Measurements from ENCODE around the gene BRAP.
A peak's percentile ranks its signal among the peaks of the same experiment; 100 is the strongest.
"Not testable (repeated sequence)": the region's sequence is repeated elsewhere in the genome, so short reads cannot be mapped to it uniquely, and the experiment has no call there.

Gene BRAP

GRCh38 chr12:111624540-111624939, 61.2 kb downstream of the BRAP start:
- DNase-seq (ENCODE audit: low read depth in 4 of 4, low spot score in 1 of 4), result no peak

DNA sequence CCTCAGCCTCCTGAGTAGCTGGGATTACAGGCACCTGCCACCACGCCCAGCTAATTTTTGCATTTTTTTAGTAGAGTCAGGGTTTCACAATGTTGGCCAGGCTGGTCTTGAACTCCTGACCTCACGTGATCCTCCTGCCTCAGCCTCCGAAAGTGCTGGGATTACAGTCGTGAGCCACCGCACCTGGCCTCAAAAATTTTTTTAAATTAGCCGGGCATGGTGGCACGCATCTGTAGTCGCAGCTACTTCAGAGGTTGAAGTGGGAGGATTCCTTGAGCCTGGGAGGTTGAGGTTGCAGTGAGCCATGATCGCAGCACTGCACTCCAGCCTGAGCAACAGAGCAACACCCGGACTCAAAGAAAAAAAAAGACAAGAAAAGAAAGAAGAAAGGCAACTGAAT, 67.9 kb downstream of the BRAP start:
- not testable (repeated sequence) for DNase-seq (ENCODE audit: low read depth in 4 of 4, low spot score in 1 of 4)

DNA sequence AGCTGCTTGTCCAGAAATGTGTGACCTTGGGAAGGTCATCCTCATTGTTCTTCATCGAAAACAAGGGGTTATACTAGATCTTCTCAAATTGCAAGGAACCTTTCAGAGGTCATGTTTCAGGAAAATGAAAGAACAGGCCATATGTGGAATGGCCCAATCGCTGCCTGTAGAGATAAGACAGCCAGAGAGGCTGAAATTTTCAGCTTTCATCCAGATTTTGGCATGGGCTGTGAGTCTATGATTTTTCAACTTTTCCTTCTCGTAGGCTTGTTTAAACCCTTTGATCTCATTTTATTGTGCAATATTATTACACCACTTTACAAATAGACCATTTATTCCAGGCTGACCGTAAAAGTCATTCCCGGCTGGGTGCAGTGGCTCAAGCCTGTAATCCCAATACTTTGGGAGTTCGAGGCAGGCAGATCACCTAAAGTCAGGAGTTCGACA, 69.6 kb downstream of the BRAP start:
- no peak for DNase-seq (ENCODE audit: low read depth in 4 of 4, low spot score in 1 of 4)

- DNase-seq (ENCODE audit: low read depth in 4 of 4, low spot score in 1 of 4), result no peak
Measured at GRCh38 chr12:111607239-111607638, 78.5 kb downstream of the BRAP start.

- DNase-seq (ENCODE audit: low read depth in 4 of 4, low spot score in 1 of 4), result no peak
Measured at GRCh38 chr12:111606767-111607230, 79.0 kb downstream of the BRAP start.

DNA sequence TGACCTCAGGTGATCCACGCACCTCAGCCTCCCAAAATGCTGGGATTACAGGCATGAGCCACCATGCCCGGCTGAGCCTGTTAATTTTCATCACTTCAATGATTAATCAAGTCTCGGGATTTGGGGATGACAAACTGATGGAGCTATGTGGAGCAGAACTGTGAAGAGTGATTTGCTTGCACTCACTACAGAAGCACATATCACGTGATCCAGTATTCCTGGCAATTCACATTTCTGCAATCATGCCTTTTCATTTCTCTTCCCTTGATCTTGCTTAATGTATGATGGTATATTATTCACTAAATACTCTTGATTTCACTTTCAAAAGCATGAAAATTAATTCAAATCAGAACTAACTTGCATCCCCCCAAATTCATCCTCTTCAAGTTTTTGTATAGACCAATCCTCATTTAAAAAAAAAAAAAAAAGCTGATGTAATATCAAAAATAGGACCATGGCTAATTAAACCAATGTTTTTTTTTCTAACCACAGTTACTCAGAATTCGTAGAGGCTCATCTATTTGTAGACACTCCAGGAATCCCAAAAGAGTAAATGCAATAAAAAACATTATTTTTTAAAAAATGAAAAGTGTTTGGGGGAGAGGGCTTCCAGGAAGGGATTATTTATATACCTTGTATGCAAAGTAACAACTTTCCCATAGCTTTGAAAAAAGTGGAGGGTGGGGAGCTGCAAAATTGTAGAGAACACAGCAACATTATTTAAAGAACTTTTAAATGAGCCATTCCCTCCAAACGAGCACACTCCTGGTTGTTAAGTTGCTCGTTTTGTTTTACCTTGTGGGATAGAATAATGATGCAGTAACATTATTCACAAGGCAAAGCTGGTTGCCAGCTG, 79.6 kb downstream of the BRAP start:
- no peak for DNase-seq (ENCODE audit: low read depth in 4 of 4, low spot score in 1 of 4)

DNA sequence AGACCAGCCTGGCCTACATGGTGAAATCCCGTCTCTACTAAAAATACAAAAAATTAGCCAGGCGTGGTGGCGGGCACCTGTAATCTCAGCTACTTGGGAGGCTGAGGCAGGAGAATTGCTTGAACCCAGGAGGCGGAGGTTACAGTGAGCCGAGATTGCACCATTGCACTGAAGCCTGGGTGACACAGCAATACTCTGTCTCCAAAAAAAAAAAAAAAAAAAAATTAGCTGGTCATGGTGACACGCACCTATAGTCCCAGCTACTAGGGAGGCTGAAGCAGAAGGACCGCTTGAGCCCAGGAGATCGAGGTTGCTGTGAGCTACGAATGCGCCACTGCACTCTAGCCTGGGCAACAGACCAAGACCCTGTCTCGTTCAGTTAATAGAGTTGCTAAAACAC, 82.9 kb downstream of the BRAP start:
- DNase-seq (ENCODE audit: low read depth in 4 of 4, low spot score in 1 of 4), result not testable (repeated sequence)

GRCh38 chr12:111602348-111602747, 83.4 kb downstream of the BRAP start:
- no peak for DNase-seq (ENCODE audit: low read depth in 4 of 4, low spot score in 1 of 4)

DNA sequence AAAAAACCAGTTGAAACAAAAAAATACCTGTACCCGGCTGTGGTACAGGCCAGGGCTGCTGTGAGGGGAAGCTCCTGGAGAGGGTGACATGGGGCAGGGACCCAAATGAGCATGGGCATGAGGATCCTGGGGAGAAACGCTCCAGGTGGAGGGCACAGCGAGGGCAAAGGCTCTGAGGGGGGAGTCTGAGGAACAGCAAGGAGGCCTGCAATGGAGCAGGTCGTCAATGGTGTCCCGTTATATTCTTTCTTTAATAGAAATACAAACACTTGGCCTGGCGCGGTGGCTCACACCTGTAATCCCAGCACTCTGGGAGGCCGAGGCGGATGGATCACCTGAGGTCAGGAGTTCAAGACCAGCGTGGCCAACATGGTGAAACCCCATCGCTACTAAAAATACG, 84.8 kb downstream of the BRAP start:
- DNase-seq (ENCODE audit: low read depth in 4 of 4, low spot score in 1 of 4), result not testable (repeated sequence)

DNA sequence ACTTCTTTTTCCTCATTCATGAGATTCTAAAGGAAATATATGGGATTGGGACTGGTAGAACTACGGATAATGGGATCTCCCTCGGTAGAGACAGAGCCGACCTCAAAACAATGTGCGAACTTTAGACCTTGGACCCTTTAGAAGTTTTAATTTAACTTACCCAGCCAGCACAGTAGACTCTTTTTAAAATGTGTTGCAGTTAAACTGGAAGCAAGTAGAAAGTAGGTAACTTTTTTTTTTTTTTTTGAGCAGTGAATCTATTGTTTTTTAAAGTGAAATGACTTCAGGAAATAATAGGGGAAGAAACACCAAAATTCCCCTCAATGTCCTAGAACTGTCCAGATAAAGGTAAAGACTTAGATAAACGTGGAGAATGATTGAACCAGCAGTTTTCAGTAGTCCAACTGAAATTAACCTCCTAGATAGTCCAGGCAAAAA, 85.5 kb downstream of the BRAP start:
- no peak for DNase-seq (ENCODE audit: low read depth in 4 of 4, low spot score in 1 of 4)

GRCh38 chr12:111599453-111600204, 86.1 kb downstream of the BRAP start:
- DNase-seq (ENCODE audit: low read depth in 4 of 4, low spot score in 1 of 4), result peak; percentile 72 to 87 (median 84)

GRCh38 chr12:111598637-111599452, 86.9 kb downstream of the BRAP start, which contains the start of gene ATXN2:
TSS of gene ATXN2 (minus strand) at chr12:111599315. CDS start at chr12:111599034, 281 bp downstream.
- DNase-seq (ENCODE audit: low read depth in 4 of 4, low spot score in 1 of 4), result peak; percentile 8 to 59 (median 34)

DNA sequence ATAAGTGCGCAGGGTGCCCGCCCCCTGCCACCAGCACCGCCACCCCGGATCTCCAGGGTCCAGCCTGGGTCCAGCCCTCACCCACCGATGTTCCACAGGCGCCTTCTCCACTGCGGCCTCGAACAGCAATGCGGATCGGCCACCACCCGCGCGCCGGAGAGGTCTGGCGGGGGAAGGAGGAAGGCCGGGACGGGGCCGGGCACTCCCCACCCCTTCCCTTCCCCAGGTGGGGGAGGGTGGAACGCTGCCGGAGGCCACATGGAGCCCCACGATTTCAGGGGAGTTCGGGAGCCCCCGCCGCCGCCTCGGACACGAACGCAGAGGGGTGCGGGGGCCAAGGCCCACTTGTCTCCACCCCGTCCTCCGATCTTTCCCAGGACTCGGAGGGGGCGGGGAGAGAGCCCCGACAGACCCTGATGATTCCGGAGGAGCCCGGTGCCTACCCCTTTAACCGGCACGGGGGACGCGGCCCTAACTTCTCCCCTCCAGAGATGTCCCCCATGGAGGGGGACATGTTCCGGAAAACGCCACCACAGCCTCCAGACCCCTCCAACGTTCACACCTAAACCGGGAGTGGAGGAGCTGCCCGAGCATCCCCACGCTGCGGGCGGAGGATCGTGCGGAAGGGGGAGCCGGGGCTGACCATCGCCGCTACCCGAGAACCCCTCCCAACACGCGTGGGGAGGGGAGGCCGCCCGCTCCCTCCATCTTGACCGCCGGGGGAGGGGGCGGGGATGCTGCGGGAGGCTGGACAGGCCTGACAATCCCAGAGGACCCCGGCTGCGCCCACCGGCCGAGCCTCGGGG, 87.7 kb downstream of the BRAP start:
- DNase-seq (ENCODE audit: low read depth in 4 of 4, low spot score in 1 of 4), result peak in 1 of 4 experiments; percentile 15

DNA sequence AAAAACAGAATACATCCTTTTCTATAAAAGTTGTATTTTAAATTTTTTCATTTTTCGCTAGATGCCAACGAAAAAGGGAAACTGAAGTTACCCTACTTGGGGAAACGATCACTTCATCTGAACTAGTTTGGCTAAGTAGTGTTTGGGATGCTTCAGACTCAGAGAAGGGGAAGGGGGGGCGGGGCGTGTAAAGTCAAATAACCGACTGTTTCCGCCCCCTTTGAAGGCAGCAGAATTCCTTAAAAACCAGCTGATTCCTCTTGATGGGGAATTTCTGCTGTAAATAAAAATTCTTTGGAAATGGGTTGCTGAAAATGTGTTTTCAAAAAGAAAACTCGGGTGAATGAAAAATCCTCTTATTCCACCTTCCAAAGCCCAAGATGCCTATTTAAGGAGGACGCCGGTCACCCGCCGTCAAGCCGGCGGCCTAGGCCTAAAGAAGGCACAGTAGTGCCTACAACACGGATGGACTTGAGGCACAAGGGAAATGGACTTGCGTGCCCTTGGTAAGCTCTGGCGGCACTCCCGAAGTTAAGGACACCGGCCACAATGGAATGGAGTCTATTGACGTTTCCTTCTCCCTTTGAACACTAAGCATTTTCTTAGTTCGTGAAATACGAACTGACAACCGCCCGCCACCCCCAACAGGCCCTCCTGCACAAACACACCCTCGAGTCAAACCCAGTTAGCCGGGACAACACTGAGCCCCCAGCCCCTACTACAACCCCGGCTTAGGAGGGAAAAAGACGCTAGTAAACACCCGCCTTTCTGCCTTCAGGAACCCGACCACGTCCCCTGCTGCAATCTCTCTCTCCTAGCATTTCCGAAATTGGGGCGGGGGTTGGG, 88.5 kb downstream of the BRAP start:
- DNase-seq (ENCODE audit: low read depth in 4 of 4, low spot score in 1 of 4), result peak in 1 of 4 experiments; percentile 11

DNA sequence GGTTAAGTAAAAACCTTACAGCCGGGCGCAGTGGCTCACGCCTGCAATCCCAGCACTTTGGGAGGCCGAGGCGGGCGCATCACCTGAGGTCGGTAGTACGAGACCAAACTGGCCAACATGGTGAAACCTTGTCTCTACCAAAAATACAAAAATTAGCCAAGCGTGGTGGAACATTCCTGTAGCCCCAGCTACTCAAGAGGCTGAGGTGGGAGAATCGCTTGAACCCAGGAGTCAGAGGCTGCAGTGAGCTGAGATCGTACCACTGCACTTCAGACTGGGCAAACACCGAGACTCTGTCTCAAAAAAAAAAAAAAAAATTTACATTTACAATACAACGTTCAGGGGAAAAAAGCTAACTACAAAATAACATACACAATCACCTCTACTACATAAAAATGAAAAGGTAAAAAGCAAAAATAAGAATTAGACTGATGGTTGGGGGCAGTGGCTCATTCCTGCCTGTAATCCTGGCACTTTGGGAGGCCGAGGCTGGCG, 90.4 kb downstream of the BRAP start:
- DNase-seq (ENCODE audit: low read depth in 4 of 4, low spot score in 1 of 4), result not testable (repeated sequence)
